Fibroblast of mammary gland (primary cell): ENCODE results near the gene MAFG.
A peak's percentile ranks its signal among the peaks of the same experiment; 100 is the strongest.

Experiments used
- DNase-seq: peaks from one replicate; pipeline ENCODE4 v3.0.0-alpha.2; 2010; ENCODE audit warnings: low read depth
- H3K4me3 ChIP-seq: 2 replicates; pipeline ENCODE4 v1.5.1; 2011; ENCODE audit warnings: low read depth, mild to moderate bottlenecking, low read length, moderate library complexity; ENCODE audit not compliant: control insufficient read depth
- TF ChIP-seq, protein P1 (sequence below): conservative IDR thresholded peaks from 2 replicates; pipeline ENCODE4 v1.5.1; 2011; ENCODE audit warnings: low read depth, low read length, inconsistent platforms; ENCODE audit not compliant: control insufficient read depth, insufficient read depth

The MAFG gene

GRCh38 chr17:81935709-81936084, 8.2 kb upstream of the MAFG start:
- TF ChIP-seq, protein P1, sequence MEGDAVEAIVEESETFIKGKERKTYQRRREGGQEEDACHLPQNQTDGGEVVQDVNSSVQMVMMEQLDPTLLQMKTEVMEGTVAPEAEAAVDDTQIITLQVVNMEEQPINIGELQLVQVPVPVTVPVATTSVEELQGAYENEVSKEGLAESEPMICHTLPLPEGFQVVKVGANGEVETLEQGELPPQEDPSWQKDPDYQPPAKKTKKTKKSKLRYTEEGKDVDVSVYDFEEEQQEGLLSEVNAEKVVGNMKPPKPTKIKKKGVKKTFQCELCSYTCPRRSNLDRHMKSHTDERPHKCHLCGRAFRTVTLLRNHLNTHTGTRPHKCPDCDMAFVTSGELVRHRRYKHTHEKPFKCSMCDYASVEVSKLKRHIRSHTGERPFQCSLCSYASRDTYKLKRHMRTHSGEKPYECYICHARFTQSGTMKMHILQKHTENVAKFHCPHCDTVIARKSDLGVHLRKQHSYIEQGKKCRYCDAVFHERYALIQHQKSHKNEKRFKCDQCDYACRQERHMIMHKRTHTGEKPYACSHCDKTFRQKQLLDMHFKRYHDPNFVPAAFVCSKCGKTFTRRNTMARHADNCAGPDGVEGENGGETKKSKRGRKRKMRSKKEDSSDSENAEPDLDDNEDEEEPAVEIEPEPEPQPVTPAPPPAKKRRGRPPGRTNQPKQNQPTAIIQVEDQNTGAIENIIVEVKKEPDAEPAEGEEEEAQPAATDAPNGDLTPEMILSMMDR, result no peak
- peak overlapping the region; percentile 17 for H3K4me3 ChIP-seq
- DNase-seq, result no peak

DNA sequence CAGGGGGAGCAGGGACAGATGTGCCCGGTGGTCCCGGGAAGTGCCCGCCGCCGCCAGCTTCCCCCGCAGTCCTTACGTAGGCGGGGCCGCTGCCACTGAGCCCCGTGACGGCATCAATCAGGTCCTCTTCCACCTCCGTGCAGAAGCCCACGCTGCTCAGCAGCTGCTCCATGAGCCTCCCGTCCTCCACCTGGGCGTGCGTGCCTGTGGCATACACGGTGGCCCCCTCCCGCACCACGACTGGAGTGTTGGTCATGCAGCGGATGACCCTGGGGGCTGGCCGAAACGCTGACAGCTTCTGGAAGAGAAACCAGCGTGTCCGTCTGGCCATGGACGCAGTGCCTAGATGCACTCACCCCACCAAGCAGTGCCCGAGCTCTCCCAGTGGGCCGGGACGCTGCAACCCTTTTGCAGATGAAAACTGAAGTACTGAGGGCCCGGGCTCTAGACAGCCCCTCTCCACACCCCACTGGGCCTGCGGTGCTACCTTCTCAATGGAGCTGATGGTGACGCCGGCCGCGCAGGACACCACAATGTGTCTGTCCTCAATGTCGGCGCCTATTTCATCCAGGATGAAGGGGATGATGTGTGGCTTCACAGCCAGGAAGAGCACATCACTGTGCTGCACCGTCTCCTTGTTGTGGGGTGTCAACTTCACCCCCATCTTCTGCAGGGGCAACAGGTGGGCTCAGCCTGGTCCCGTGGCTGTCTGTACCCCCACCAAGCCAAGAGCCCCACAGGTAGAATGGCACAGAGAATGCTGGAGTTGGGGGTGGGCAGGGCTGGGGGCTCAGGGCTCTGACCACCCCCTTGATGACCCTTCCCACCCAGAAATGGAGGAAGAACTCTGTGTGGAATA, 7.5 kb upstream of the MAFG start:
- DNase-seq, result no peak
- TF ChIP-seq, protein P1, result no peak
- no peak overlapping the region for H3K4me3 ChIP-seq

- DNase-seq, result no peak
- no peak overlapping the region for H3K4me3 ChIP-seq
Measured at GRCh38 chr17:81934098-81934757, 6.7 kb upstream of the MAFG start.

DNA sequence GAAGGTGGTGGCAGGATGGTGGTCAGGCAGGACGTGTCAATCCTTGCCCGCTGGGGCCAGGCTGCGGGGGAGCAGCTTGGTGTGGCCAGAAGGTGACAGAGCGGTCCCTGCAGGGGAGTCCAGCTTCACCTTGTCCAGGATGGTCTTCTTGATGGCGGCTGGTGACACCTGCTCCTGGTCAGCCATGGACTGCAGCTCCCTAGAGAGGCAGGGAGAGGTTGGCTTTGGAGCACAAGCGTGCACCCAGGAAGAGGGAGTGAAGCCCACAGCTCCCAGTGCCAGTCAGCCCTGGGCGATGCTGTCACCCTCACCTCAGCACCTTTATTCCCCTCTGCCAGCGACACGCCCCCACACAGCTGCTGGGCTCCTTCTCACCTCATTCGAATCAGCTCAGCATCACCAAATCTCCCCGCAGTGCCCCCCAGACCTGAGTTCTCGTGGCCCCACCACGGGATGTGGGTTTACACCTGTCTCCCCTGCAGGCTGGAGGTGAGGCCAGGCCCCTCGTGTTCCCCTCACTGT, 5.7 kb upstream of the MAFG start:
- TF ChIP-seq, protein P1, result no peak
- no peak for DNase-seq
- H3K4me3 ChIP-seq, result no peak overlapping the region

More at GRCh38 chr17:81934098-81934757, 6.7 kb upstream of the MAFG start:
- TF ChIP-seq, protein P1, result no peak

GRCh38 chr17:81932333-81932983, 4.9 kb upstream of the MAFG start:
- DNase-seq, result no peak
- TF ChIP-seq, protein P1, result no peak
- no peak overlapping the region for H3K4me3 ChIP-seq

DNA sequence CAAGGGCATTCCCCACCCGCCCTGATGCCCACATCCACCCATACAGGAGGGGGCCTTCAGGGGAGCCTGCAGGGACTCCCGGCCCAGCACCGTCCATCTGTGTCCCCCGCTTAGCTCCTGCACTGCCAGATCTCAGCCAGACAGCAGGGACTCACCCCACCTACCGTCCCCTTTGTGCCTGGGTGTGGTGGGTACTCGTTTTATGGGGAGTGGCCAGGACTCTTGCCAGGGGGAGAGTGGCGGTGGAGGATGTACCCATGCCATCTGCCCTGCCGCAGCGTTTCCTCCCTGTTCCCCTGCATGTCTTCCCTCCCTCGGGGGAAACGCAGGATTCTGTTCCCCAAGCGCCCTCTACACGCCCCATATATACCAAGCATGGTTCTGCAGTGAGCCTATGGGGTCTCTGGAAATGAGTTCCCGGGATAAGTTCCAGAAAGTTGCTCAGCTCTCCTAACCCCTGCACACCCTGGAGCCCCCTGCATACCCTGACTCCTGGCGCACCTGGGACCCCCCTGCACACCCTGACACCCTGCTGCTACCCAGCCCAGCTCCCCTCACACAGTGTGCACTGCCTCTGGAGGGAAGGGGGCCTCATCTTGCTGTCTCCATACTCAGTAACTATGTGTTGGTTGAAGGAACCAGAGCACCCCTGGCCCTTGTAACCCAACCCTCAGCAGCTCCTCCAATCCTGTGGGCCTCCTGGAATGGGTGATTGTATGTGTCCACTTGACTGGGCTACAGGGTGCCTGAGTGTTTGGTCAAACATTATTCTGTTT, 4.2 kb upstream of the MAFG start:
- no peak overlapping the region for H3K4me3 ChIP-seq
- DNase-seq, result no peak
- TF ChIP-seq, protein P1, result no peak
